HCT116 (cell line): ENCODE measurements around the gene ACTR3C. TPM values are rescaled to one million over a fixed set of nuclear protein-coding genes. Genes with fewer than 3 reads are reported as not detected.

Source experiments
- ATAC-seq: fragments of 200-7000 bp; cut with Tn5 transposase; 2 replicates; pipeline ENCODE4 v1.9.1; 2020; ENCODE audit warnings: mild to moderate bottlenecking, moderate library complexity
- BruUV-seq: library from RNA; stranded (reverse); fragments of 400-500 nt; replicated peaks from 2 replicates; lab custom pipeline; 2021; lab: Mats Ljungman, UMichigan
- CTCF ChIA-PET: fragments of 300-600 bp; sonication (Branson Sonifier 250); formaldehyde crosslinking; loops from one replicate; lab custom pipeline; 2021; ENCODE audit warnings: antibody characterized with exemption; lab: Charles Lee
- POLR2A ChIA-PET: fragments of 300-600, 350-600 bp; sonication (Branson Sonifier 250); formaldehyde crosslinking; loops from one replicate; lab custom pipeline; 2021; ENCODE audit warnings: antibody characterized with exemption; lab: Charles Lee
- RAD21 ChIA-PET, 2 experiments: fragments of 300-600 bp; sonication (Branson Sonifier 250); formaldehyde crosslinking; loops; one replicate each; lab custom pipeline; 2023; ENCODE audit warnings: low total read pairs in 2 of 2; ENCODE audit not compliant: uncharacterized antibody in 2 of 2, unreplicated experiment in 2 of 2, low non-redundant PET in 1 of 2; lab: Charles Lee
- DNase-seq: peaks from one replicate; pipeline ENCODE4 v3.0.0-alpha.2; 2010; ENCODE audit warnings: low read depth, low spot score
- H2AFZ ChIP-seq: fragments of 200-600 bp; shearing (Covaris generic), sonication (generic); 2 replicates; pipeline ENCODE4 v1.6.1; 2017; ENCODE audit warnings: low read depth, mixed run types, mixed read lengths, antibody characterized with exemption, low read length; ENCODE audit not compliant: poor library complexity, severe bottlenecking
- H3K27ac ChIP-seq: 2 replicates; pipeline ENCODE4 v1.5.1; 2012; ENCODE audit warnings: low read depth, low read length
- H3K27me3 ChIP-seq: fragments of 200-600 bp; sonication (generic); 2 replicates; pipeline ENCODE4 v1.6.1; 2016; ENCODE audit warnings: mixed run types, low read length, mixed read lengths; ENCODE audit not compliant: insufficient read depth
- H3K36me3 ChIP-seq, 2 experiments: fragments of 200-500 bp in 1 of 2; fragments of 200-600 bp in 1 of 2; sonication (Bioruptor generic) in 1 of 2; sonication (generic) in 1 of 2; 2 replicates each; pipeline versions ENCODE4 v1.5.1 to v1.6.1; 2014 to 2016; ENCODE audit warnings: low read length in 2 of 2, inconsistent platforms in 1 of 2, mixed read lengths in 1 of 2, mixed run types in 1 of 2; ENCODE audit not compliant: insufficient read depth in 2 of 2, control insufficient read depth in 1 of 2
- H3K4me1 ChIP-seq, 2 experiments: fragments of 200-600 bp in 1 of 2; sonication (generic) in 1 of 2; 2 replicates each; pipeline versions ENCODE4 v1.5.1 to v1.6.1; 2012 to 2017; ENCODE audit warnings: low read length in 2 of 2, inconsistent platforms in 1 of 2, mild to moderate bottlenecking in 1 of 2, mixed read lengths in 1 of 2, mixed run types in 1 of 2, moderate library complexity in 1 of 2; ENCODE audit not compliant: insufficient read depth in 2 of 2, control insufficient read depth in 1 of 2
- H3K4me2 ChIP-seq: fragments of 200-600 bp; sonication (generic); 2 replicates; pipeline ENCODE4 v1.6.1; 2017; ENCODE audit warnings: mixed run types, low read length, mixed read lengths
- H3K4me3 ChIP-seq, 2 experiments: fragments of 200-600 bp in 1 of 2; sonication (generic) in 1 of 2; replicated peaks in 1 of 2; 2 replicates each; pipeline ENCODE4 v1.5.1; 2011 to 2016; ENCODE audit warnings: low read length in 2 of 2, control low read depth in 1 of 2, low read depth in 1 of 2, mild to moderate bottlenecking in 1 of 2, mixed read lengths in 1 of 2, mixed run types in 1 of 2
- H3K79me2 ChIP-seq: fragments of 200-600 bp; sonication (generic); 2 replicates; pipeline ENCODE4 v1.6.1; 2017; ENCODE audit warnings: mild to moderate bottlenecking, mixed run types, low read length, moderate library complexity, mixed read lengths; ENCODE audit not compliant: insufficient read depth
- H3K9ac ChIP-seq: fragments of 200-600 bp; sonication (generic); 2 replicates; pipeline ENCODE4 v1.6.1; 2016; ENCODE audit warnings: low read length, mixed read lengths
- H3K9me2 ChIP-seq: fragments of 200-600 bp; sonication (generic), shearing (Covaris generic); 2 replicates; pipeline ENCODE4 v1.6.1; 2017; ENCODE audit warnings: mixed run types, mild to moderate bottlenecking, moderate library complexity; ENCODE audit not compliant: insufficient read depth
- H3K9me3 ChIP-seq, 2 experiments: fragments of 200-500 bp in 1 of 2; fragments of 200-600 bp in 1 of 2; sonication (Bioruptor generic) in 1 of 2; sonication (generic) in 1 of 2; 2 replicates each; pipeline ENCODE4 v1.6.1; 2014 to 2017; ENCODE audit warnings: low read length in 2 of 2, mixed read lengths in 2 of 2, inconsistent platforms in 1 of 2, low read depth in 1 of 2, mild to moderate bottlenecking in 1 of 2, mixed run types in 1 of 2, moderate library complexity in 1 of 2; ENCODE audit not compliant: control insufficient read depth in 1 of 2, insufficient read depth in 1 of 2
- H4K20me1 ChIP-seq: fragments of 200-600 bp; sonication (generic), shearing (Covaris generic); 2 replicates; pipeline ENCODE4 v1.6.1; 2017; ENCODE audit warnings: mixed run types, mild to moderate bottlenecking, moderate library complexity; ENCODE audit not compliant: insufficient read depth
- ATF3 ChIP-seq: IDR thresholded peaks from 2 replicates; pipeline ENCODE4 v1.6.1; 2012
- CTCF ChIP-seq, 3 experiments: fragments of 200-600 bp in 1 of 3; sonication (generic) in 1 of 3; IDR thresholded peaks in 2 of 3; conservative IDR thresholded peaks in 1 of 3; 2 replicates each; pipeline ENCODE4 v1.5.1; 2012 to 2017; ENCODE audit warnings: low read depth in 2 of 3, low read length in 2 of 3, antibody characterized with exemption in 1 of 3, borderline replicate concordance in 1 of 3, control low read depth in 1 of 3, mild to moderate bottlenecking in 1 of 3, mixed read lengths in 1 of 3, mixed run types in 1 of 3, moderate library complexity in 1 of 3; ENCODE audit not compliant: insufficient read depth in 1 of 3
- EGR1 ChIP-seq: IDR thresholded peaks from 2 replicates; pipeline ENCODE4 v1.6.1; 2012; ENCODE audit warnings: low read depth
- FOSL1 ChIP-seq: IDR thresholded peaks from 2 replicates; pipeline ENCODE4 v1.6.1; 2012; ENCODE audit warnings: low read depth
- JUND ChIP-seq: IDR thresholded peaks from 2 replicates; pipeline ENCODE4 v1.6.1; 2012
- YY1 ChIP-seq: IDR thresholded peaks from 2 replicates; pipeline ENCODE4 v1.6.1; 2011; ENCODE audit warnings: low read length, low read depth, moderate library complexity, mild to moderate bottlenecking; ENCODE audit not compliant: insufficient replicate concordance; ENCODE audit errors: extremely low read depth
- ZNF274 ChIP-seq: fragments of 200-500 bp; sonication (Bioruptor generic); IDR thresholded peaks from 2 replicates; pipeline ENCODE4 v1.6.1; 2014; ENCODE audit warnings: mild to moderate bottlenecking, low read depth, low read length, inconsistent platforms
- intact Hi-C: fragments of 100-400 bp; cut with micrococcal nuclease; formaldehyde crosslinking; loops from 2 replicates; pipeline ENCODE4 v1.10.0; 2022
- total RNA-seq: library from RNA; stranded (reverse); gene quantifications from one replicate; pipeline ENCODE4 v1.2.1, GENCODE V29; 2021; ENCODE audit not compliant: unreplicated experiment
- TF ChIP-seq, protein P1 (sequence below): IDR thresholded peaks from 2 replicates; pipeline ENCODE4 v1.6.1; 2012; ENCODE audit warnings: low read depth
- TF ChIP-seq, protein P2 (sequence below): IDR thresholded peaks from 2 replicates; pipeline ENCODE4 v1.6.1; 2012

Gene ACTR3C
- total RNA-seq, 1 experiment from 2014 or later: 2.0 TPM

GRCh38 chr7:150334108-150334507 lies 10.8 kb upstream of the ACTR3C start:
- H3K4me2 ChIP-seq: no peak overlapping the region
- H3K36me3 ChIP-seq: no peaks in the 10 kb centered on the region
- no TSS peak for BruUV-seq
- ChIA-PET POLR2A (no interaction called here), CTCF (no interaction called here), RAD21 (no interaction called here)
- DNase-seq: no peak
- H3K79me2 ChIP-seq: no peaks in the 10 kb centered on the region
- no peaks in the 10 kb centered on the region for H3K9me2 ChIP-seq
- no peaks in the 10 kb centered on the region for H4K20me1 ChIP-seq
- H3K27ac ChIP-seq: no peak overlapping the region
- no peak overlapping the region for H3K9ac ChIP-seq
- TF ChIP-seq ATF3: no peak
- TF ChIP-seq, protein P1, sequence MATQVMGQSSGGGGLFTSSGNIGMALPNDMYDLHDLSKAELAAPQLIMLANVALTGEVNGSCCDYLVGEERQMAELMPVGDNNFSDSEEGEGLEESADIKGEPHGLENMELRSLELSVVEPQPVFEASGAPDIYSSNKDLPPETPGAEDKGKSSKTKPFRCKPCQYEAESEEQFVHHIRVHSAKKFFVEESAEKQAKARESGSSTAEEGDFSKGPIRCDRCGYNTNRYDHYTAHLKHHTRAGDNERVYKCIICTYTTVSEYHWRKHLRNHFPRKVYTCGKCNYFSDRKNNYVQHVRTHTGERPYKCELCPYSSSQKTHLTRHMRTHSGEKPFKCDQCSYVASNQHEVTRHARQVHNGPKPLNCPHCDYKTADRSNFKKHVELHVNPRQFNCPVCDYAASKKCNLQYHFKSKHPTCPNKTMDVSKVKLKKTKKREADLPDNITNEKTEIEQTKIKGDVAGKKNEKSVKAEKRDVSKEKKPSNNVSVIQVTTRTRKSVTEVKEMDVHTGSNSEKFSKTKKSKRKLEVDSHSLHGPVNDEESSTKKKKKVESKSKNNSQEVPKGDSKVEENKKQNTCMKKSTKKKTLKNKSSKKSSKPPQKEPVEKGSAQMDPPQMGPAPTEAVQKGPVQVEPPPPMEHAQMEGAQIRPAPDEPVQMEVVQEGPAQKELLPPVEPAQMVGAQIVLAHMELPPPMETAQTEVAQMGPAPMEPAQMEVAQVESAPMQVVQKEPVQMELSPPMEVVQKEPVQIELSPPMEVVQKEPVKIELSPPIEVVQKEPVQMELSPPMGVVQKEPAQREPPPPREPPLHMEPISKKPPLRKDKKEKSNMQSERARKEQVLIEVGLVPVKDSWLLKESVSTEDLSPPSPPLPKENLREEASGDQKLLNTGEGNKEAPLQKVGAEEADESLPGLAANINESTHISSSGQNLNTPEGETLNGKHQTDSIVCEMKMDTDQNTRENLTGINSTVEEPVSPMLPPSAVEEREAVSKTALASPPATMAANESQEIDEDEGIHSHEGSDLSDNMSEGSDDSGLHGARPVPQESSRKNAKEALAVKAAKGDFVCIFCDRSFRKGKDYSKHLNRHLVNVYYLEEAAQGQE: no peak
- no peak for TF ChIP-seq ZNF274
- no peak for TF ChIP-seq JUND
- no peak for TF ChIP-seq EGR1
- TF ChIP-seq YY1: no peak
- no peak for TF ChIP-seq CTCF (IDR thresholded peaks at IDR 0.05 in 2 of 3, conservative IDR thresholded peaks at IDR 0.05 in 1 of 3; ENCODE audit: borderline replicate concordance in 1 of 3, insufficient read depth in 1 of 3, low read depth in 2 of 3, low read length in 2 of 3)
- no peak for TF ChIP-seq FOSL1
- TF ChIP-seq, protein P2, sequence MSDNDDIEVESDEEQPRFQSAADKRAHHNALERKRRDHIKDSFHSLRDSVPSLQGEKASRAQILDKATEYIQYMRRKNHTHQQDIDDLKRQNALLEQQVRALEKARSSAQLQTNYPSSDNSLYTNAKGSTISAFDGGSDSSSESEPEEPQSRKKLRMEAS: no peak
- no peak for ATAC-seq
- H3K27me3 ChIP-seq: no peaks in the 10 kb centered on the region
- H2AFZ ChIP-seq: no peak overlapping the region
- intact Hi-C loops: no loop called here
- no peaks in the 10 kb centered on the region for H3K4me1 ChIP-seq
- no peaks in the 10 kb centered on the region for H3K9me3 ChIP-seq
- no peak overlapping the region for H3K4me3 ChIP-seq
